Parathyroid adenoma (tissue), 2 donors: Measurements from ENCODE around the gene TP73.
A peak's percentile ranks its signal among the peaks of the same experiment; 100 is the strongest.

Experiments
- H2AFZ ChIP-seq: fragments of 300-600 bp; sonication (generic); one replicate; pipeline ENCODE4 v1.7.0; 2017; ENCODE audit warnings: antibody characterized with exemption, mild to moderate bottlenecking
- H3K27ac ChIP-seq: fragments of 300-600 bp; sonication (generic); one replicate; pipeline ENCODE4 v1.7.0; 2017
- H3K27me3 ChIP-seq: fragments of 300-600 bp; sonication (generic); one replicate; pipeline ENCODE4 v1.7.0; 2017; ENCODE audit warnings: low read length; ENCODE audit not compliant: control insufficient read depth, insufficient read depth
- H3K36me3 ChIP-seq: fragments of 300-600 bp; sonication (generic); one replicate; pipeline ENCODE4 v1.7.0; 2017; ENCODE audit warnings: low read length; ENCODE audit not compliant: control insufficient read depth, insufficient read depth
- H3K4me1 ChIP-seq: fragments of 300-600 bp; sonication (generic); one replicate; pipeline ENCODE4 v1.7.0; 2017; ENCODE audit warnings: control low read depth
- H3K4me2 ChIP-seq: fragments of 300-600 bp; sonication (generic); one replicate; pipeline ENCODE4 v1.7.0; 2017; ENCODE audit warnings: low read length
- H3K4me3 ChIP-seq: fragments of 300-600 bp; sonication (generic); one replicate; pipeline ENCODE4 v1.7.0; 2017; ENCODE audit warnings: low read depth, low read length
- H3K79me2 ChIP-seq: fragments of 300-600 bp; sonication (generic); one replicate; pipeline ENCODE4 v1.7.0; 2017; ENCODE audit warnings: control low read depth
- H3K9ac ChIP-seq: fragments of 300-600 bp; sonication (generic); one replicate; pipeline ENCODE4 v1.7.0; 2017; ENCODE audit warnings: mild to moderate bottlenecking
- H3K9me3 ChIP-seq: fragments of 300-600 bp; sonication (generic); one replicate; pipeline ENCODE4 v1.7.0; 2017; ENCODE audit warnings: low read length; ENCODE audit not compliant: control insufficient read depth
- CTCF ChIP-seq: fragments of 300-600 bp; sonication (generic); IDR thresholded peaks from one replicate; pipeline ENCODE4 v1.7.0; 2017; ENCODE audit warnings: antibody characterized with exemption, mild to moderate bottlenecking
- donor health status: primary hyperparathyroidism.

TP73 gene

GRCh38 chr1:3738943-3739342, 86.6 kb downstream of the TP73 start:
- H3K27ac ChIP-seq: no peak overlapping the region
- H3K9me3 ChIP-seq: no peaks in the 10 kb centered on the region
- H3K4me2 ChIP-seq: no peak overlapping the region
- H3K79me2 ChIP-seq: no peaks in the 10 kb centered on the region
- no peak for TF ChIP-seq CTCF
- H3K36me3 ChIP-seq: no peaks in the 10 kb centered on the region
- H3K4me3 ChIP-seq: no peak overlapping the region
- no peak overlapping the region for H3K9ac ChIP-seq
- peaks cover 7% of the 10 kb centered on the region for H3K4me1 ChIP-seq
- no peaks in the 10 kb centered on the region for H3K27me3 ChIP-seq
- H2AFZ ChIP-seq: no peak overlapping the region

- no peak for TF ChIP-seq CTCF
- Histone ChIP-seq H3K79me2 (no peaks in the 10 kb centered on the region), H3K4me3 (no peak overlapping the region), H3K4me2 (no peak overlapping the region), H3K36me3 (no peaks in the 10 kb centered on the region), H2AFZ (no peak overlapping the region), H3K27ac (peak overlapping the region; percentile 4), H3K9ac (no peak overlapping the region), H3K4me1 (peaks cover 7% of the 10 kb centered on the region), H3K9me3 (no peaks in the 10 kb centered on the region), H3K27me3 (no peaks in the 10 kb centered on the region)
These were observed 87.7 kb downstream of the TP73 start for GRCh38 chr1:3740042-3740441.

GRCh38 chr1:3740752-3741151, 88.4 kb downstream of the TP73 start:
- no peak for TF ChIP-seq CTCF
- H3K9ac ChIP-seq: no peak overlapping the region

GRCh38 chr1:3741566-3742438, 89.5 kb downstream of the TP73 start:
- Histone ChIP-seq H3K36me3 (no peaks in the 10 kb centered on the region), H3K27me3 (no peaks in the 10 kb centered on the region)
- no peak for TF ChIP-seq CTCF

More at GRCh38 chr1:3740752-3741151, 88.4 kb downstream of the TP73 start:
- no peak overlapping the region for H3K4me2 ChIP-seq
- no peak overlapping the region for H3K27ac ChIP-seq
- no peaks in the 10 kb centered on the region for H3K36me3 ChIP-seq
- no peak overlapping the region for H2AFZ ChIP-seq
- no peaks in the 10 kb centered on the region for H3K27me3 ChIP-seq
- H3K9me3 ChIP-seq: no peaks in the 10 kb centered on the region
- H3K4me1 ChIP-seq: peaks cover 7% of the 10 kb centered on the region
- H3K4me3 ChIP-seq: no peak overlapping the region
- H3K79me2 ChIP-seq: no peaks in the 10 kb centered on the region

More at GRCh38 chr1:3741566-3742438, 89.5 kb downstream of the TP73 start:
- Histone ChIP-seq H3K27ac (no peak overlapping the region), H3K9me3 (no peaks in the 10 kb centered on the region), H2AFZ (no peak overlapping the region), H3K4me1 (peaks cover 7% of the 10 kb centered on the region), H3K79me2 (no peaks in the 10 kb centered on the region), H3K9ac (no peak overlapping the region), H3K4me2 (no peak overlapping the region), H3K4me3 (no peak overlapping the region)
